Gastroesophageal sphincter (tissue), 4 donors: ENCODE data around the gene BCO2. TPM values are rescaled to one million over a fixed set of nuclear protein-coding genes. Genes with fewer than 3 reads are reported as not detected.

Experiments
- ATAC-seq: fragments of 150-250 bp; one replicate; pipeline ENCODE4 v1.9.1; 2016; ENCODE audit warnings: mild to moderate bottlenecking, moderate library complexity
- H3K27ac ChIP-seq, 4 donors: fragments of 200-600 bp; sonication (generic) in 3 of 4; 1 replicate in 3 of 4; 2 replicates in 1 of 4; pipeline ENCODE4 v1.5.1; 2016 to 2019
- H3K27me3 ChIP-seq: fragments of 200-600 bp; sonication (generic); one replicate; pipeline ENCODE4 v1.5.1; 2019
- H3K36me3 ChIP-seq, 2 donors: fragments of 200-600 bp; sonication (generic); one replicate each; pipeline ENCODE4 v1.5.1; 2019; ENCODE audit warnings: control low read depth in 1 of 2
- H3K4me1 ChIP-seq, 3 donors: fragments of 200-600 bp; sonication (generic); 1 replicate in 2 of 3; 2 replicates in 1 of 3; pipeline ENCODE4 v1.5.1; 2016 to 2019; ENCODE audit warnings: control low read depth in 2 of 3
- H3K4me3 ChIP-seq, 2 donors: fragments of 200-600 bp; sonication (generic); one replicate each; pipeline ENCODE4 v1.5.1; 2019; ENCODE audit warnings: mild to moderate bottlenecking in 1 of 2, moderate library complexity in 1 of 2
- H3K9me3 ChIP-seq, 3 donors: fragments of 200-600 bp; sonication (generic); one replicate each; pipeline ENCODE4 v1.5.1; 2017 to 2019; ENCODE audit warnings: control low read depth in 2 of 3
- EP300 ChIP-seq: sonication (generic); formaldehyde crosslinking; IDR thresholded peaks from one replicate; pipeline ENCODE4 v1.6.1; 2017; ENCODE audit warnings: antibody characterized with exemption, mild to moderate bottlenecking
- POLR2A ChIP-seq, 2 donors: fragments of 450-650 bp; IDR thresholded peaks; one replicate each; pipeline ENCODE4 v1.6.1; 2017; ENCODE audit warnings: antibody characterized with exemption in 2 of 2, mild to moderate bottlenecking in 2 of 2, moderate library complexity in 1 of 2
- POLR2AphosphoS5 ChIP-seq: sonication (generic); formaldehyde crosslinking; IDR thresholded peaks from one replicate; pipeline ENCODE4 v1.6.1; 2017; ENCODE audit warnings: antibody characterized with exemption
- WGBS, 2 donors: methylation state at CpG; one replicate each; pipeline ENCODE4 v1.1.5; 2018; ENCODE audit warnings: low coverage in 1 of 2; 5-methylcytosine and 5-hydroxymethylcytosine counted together
- total RNA-seq, 4 donors: library from RNA; depleted of rRNA; stranded (reverse); fragments of >200 nt; gene quantifications; one replicate each; pipeline ENCODE4 v1.1.0, GENCODE V29; 2016
- TF ChIP-seq, protein P1 (sequence below), 4 experiments: fragments of 200-600 bp in 2 of 4; fragments of 450-650 bp in 2 of 4; sonication (generic) in 1 of 4; IDR thresholded peaks; one replicate each; pipeline ENCODE4 v1.5.1; 2017 to 2019; ENCODE audit warnings: antibody characterized with exemption in 4 of 4, mild to moderate bottlenecking in 2 of 4, moderate library complexity in 2 of 4

Gene BCO2
- total RNA-seq, 4 donors from 2014 or later: 0.96 to 7.5 (median 6.6) TPM

DNA sequence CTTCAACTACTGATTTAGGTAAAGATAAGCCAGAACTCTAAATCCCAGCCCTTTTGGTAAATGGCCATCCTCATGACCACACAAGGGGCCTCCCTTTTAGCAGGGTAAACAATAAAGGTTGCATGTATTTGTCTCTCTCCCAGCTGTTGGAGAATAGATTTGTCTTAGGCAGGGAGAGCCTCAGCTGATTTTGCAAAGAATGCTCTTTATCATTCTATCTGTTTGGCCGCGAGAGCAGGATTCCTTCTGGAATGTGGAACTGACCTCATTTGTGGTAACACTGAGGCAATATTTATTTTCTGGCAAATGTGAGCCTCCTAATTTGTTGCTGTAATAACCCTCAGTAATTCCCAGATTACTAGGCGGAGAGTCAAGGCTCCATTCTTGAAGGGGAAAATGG, 66.2 kb downstream of the BCO2 start:
- no peaks in the 10 kb centered on the region for H3K9me3 ChIP-seq
- 54 to 70% methylated on average over 2 to 3 of the region's 3 CpGs for WGBS, 2 donors
- peak overlapping the region in 2 of 4 donors; percentile 20 to 29 for H3K27ac ChIP-seq
- peaks cover 5 to 62% of the 10 kb centered on the region in 2 donors for H3K36me3 ChIP-seq
- H3K4me1 ChIP-seq: no peaks in the 10 kb centered on the region
- no peak for TF ChIP-seq POLR2A (IDR thresholded peaks at IDR 0.05)
- TF ChIP-seq POLR2AphosphoS5: peak; percentile 73
- no peak overlapping the region for H3K4me3 ChIP-seq
- H3K27me3 ChIP-seq: no peaks in the 10 kb centered on the region
- peak; percentile 93 for ATAC-seq

DNA sequence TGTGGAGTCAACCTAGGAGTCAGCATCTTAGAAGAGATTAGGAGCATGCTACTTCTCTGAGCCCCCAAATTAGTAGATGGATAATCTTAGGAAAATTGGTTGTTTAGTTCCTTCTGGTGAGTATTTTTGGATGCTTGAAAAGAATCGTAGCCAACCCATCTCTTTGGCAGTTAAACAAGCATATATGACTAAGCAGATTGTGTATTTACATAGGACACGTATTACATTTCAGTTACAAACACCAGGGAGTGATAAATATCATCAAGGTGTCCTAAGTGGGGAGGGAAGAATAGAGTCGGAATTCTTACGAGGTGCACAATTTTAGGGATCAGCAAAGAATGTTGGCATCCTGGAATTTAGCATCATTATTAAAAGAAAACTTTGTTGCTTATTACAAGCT, 71.9 kb downstream of the BCO2 start:
- WGBS, 2 donors: 53 to 69% methylated on average over 4 of the region's 4 CpGs
- no peak for TF ChIP-seq POLR2AphosphoS5
- TF ChIP-seq POLR2A (IDR thresholded peaks at IDR 0.05): no peak
- TF ChIP-seq, protein P1, sequence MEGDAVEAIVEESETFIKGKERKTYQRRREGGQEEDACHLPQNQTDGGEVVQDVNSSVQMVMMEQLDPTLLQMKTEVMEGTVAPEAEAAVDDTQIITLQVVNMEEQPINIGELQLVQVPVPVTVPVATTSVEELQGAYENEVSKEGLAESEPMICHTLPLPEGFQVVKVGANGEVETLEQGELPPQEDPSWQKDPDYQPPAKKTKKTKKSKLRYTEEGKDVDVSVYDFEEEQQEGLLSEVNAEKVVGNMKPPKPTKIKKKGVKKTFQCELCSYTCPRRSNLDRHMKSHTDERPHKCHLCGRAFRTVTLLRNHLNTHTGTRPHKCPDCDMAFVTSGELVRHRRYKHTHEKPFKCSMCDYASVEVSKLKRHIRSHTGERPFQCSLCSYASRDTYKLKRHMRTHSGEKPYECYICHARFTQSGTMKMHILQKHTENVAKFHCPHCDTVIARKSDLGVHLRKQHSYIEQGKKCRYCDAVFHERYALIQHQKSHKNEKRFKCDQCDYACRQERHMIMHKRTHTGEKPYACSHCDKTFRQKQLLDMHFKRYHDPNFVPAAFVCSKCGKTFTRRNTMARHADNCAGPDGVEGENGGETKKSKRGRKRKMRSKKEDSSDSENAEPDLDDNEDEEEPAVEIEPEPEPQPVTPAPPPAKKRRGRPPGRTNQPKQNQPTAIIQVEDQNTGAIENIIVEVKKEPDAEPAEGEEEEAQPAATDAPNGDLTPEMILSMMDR (IDR thresholded peaks at IDR 0.05): no peak
- TF ChIP-seq EP300: no peak
- H3K36me3 ChIP-seq: peaks cover 0 to 7% of the 10 kb centered on the region in 2 donors
- H3K27ac ChIP-seq: no peak overlapping the region
- H3K4me3 ChIP-seq: no peak overlapping the region
- no peak for ATAC-seq
- H3K4me1 ChIP-seq: no peaks in the 10 kb centered on the region
- H3K9me3 ChIP-seq: no peaks in the 10 kb centered on the region
- H3K27me3 ChIP-seq: no peaks in the 10 kb centered on the region

DNA sequence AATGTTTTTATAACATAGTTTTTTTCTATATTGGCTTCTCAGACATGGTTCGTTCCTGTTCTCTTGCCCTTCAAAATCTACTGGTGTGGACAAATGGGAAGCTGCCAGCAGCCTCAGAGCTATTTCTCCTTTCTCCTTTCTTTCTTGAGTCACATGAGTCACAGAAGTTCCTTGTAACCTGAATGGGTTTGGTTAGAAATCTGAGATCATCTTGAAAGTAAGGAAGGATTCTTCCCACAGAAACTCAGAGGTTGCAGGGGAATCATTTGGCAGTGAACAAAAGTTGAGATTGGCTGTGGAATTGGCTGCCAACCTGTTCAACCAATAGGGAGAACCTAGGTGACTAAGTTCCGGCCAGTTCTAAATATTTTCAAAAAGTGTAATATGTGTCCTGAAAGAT, 72.9 kb downstream of the BCO2 start:
- TF ChIP-seq POLR2AphosphoS5 (no peak), POLR2A (IDR thresholded peaks at IDR 0.05) (no peak), EP300 (no peak)
- TF ChIP-seq, protein P1 (IDR thresholded peaks at IDR 0.05): no peak
- Histone ChIP-seq H3K9me3 (no peaks in the 10 kb centered on the region), H3K4me3 (no peak overlapping the region), H3K27me3 (no peaks in the 10 kb centered on the region), H3K36me3 (no peaks in the 10 kb centered on the region), H3K27ac (no peak overlapping the region), H3K4me1 (no peaks in the 10 kb centered on the region)
- WGBS, 2 donors: 89 to 92% methylated on average over 2 of the region's 2 CpGs
- ATAC-seq: no peak

DNA sequence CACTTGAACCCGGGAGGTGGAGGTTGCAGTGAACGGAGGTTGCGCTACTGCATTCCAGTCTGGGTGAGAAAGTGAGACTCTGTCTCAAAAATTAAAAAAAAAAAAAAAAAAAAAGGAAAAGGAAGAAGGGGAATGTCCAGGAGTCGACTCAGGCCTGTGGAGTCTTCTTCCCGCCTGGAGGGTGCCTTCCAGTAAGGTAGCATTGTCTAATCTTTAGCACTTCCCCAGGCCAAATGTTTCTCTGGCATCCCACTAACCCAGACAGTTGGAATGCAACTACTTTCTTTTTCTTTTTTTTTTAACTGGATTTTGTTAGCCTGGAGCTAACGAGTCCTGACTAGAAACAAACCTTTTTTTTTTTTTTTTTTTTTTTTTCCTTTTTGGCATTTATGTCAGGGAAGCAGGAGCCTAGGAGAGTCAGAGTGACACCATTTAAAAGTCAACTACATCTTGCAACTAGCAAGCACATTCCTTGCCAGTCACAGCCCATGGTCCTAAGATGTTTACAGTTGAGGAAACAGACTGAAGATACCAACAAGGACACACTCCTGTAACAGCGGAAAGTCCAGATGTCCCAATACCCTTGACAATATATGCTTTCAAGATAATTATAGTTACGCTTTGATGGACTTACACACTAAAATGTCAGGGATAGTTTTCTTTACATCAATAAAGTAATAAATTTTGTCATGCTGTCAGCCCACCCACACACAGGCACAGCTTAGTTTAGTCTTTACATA, 74.7 kb downstream of the BCO2 start:
- no peak overlapping the region for H3K27ac ChIP-seq
- no peaks in the 10 kb centered on the region for H3K9me3 ChIP-seq
- no peaks in the 10 kb centered on the region for H3K27me3 ChIP-seq
- WGBS, 2 donors: 57 to 64% methylated on average over 5 of the region's 8 CpGs
- H3K4me3 ChIP-seq: no peak overlapping the region
- no peak for TF ChIP-seq POLR2AphosphoS5
- no peaks in the 10 kb centered on the region for H3K4me1 ChIP-seq
- H3K36me3 ChIP-seq: no peaks in the 10 kb centered on the region
- no peak for ATAC-seq

DNA sequence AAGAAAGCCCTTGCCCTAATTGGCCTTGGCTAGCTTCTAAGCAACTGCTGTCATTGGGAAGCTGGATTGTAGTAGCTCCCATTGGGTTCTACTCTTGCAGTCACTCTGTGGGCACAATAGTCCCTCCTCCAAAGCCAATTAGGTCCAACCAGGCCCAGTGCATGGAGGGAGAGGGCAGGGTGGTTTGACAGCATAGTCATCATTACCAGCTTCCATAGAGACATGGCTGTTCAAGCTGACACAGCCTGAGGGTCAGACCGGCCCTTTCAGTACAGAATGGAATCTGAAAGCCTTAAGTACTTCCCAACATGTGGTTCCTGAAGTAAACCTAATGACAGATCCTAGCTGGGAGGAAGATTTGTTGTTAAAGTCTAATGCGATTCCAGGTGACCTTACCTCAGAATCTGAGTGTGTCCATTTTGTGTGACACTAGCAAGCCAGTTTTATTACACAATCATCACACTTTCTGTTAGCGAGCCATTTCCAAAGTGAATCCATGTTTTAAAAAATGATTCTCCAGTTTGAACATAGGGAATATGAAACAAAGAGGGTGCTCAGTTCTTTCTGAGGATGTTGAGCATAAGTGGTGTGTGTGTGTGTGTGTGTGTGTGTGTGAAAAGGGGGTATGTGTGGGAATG, 78.4 kb downstream of the BCO2 start:
- no peak overlapping the region for H3K4me3 ChIP-seq
- H3K36me3 ChIP-seq: no peaks in the 10 kb centered on the region
- no peaks in the 10 kb centered on the region for H3K9me3 ChIP-seq
- H3K27ac ChIP-seq: no peak overlapping the region
- H3K27me3 ChIP-seq: no peaks in the 10 kb centered on the region
- ATAC-seq: no peak
- no peaks in the 10 kb centered on the region for H3K4me1 ChIP-seq
- TF ChIP-seq POLR2A (IDR thresholded peaks at IDR 0.05): no peak
- WGBS, 2 donors: 88 to 100% methylated on average over 2 of the region's 3 CpGs

DNA sequence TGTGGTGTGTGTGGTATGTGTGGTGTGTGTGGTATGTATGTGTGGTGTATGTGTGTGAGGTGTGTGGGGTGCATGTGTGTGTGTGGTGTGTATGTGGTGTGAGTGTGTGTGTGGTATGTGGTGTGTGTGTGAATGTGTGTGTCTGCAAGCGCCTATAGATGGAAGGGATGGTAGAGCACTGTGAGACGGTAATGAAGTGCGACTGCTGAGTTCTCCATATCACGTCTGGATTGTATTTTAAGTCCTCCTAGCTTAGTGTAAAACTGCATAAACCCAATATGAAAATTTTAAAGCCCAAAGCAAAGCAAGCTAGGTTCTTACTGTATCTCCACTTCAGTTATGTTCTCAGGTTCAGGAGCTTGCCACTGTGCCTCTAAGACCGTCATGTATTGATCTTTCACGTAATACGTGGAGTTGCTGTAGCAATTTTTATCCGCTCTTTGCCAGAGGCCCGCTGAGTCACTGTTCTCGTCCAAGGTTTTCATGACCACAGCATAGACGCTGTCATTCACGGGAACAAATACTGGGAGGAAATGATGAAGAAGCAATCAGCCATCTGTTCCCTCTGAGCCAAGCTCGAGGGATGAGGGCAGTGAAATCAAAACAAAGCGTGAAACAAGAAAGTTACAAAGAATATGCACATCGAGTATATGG, 79.9 kb downstream of the BCO2 start:
- no peak for ATAC-seq
- Histone ChIP-seq H3K9me3 (no peaks in the 10 kb centered on the region), H3K4me3 (no peak overlapping the region), H3K4me1 (no peaks in the 10 kb centered on the region), H3K36me3 (no peaks in the 10 kb centered on the region), H3K27me3 (no peaks in the 10 kb centered on the region), H3K27ac (no peak overlapping the region)
- TF ChIP-seq EP300 (no peak), POLR2A (IDR thresholded peaks at IDR 0.05) (no peak), POLR2AphosphoS5 (no peak)
- TF ChIP-seq, protein P1 (IDR thresholded peaks at IDR 0.05): no peak
- 58% methylated on average over 7 to 15 of the region's 15 CpGs for WGBS, 2 donors
